PC-3 (cell line): ENCODE measurements around the gene COMMD10.

Experiments used
- EZH2 ChIP-seq: fragments of 300-600 bp; sonication (generic); IDR thresholded peaks from one replicate; pipeline ENCODE4 v1.6.1; 2017; ENCODE audit warnings: antibody characterized with exemption, mild to moderate bottlenecking, low read length; ENCODE audit not compliant: unreplicated experiment
- EZH2phosphoT487 ChIP-seq: fragments of 300-600 bp; sonication (generic); IDR thresholded peaks from 2 replicates; pipeline ENCODE4 v1.6.1; 2018; ENCODE audit warnings: mild to moderate bottlenecking, antibody characterized with exemption, low read length, borderline replicate concordance
- TF ChIP-seq, protein P1 (sequence below): fragments of 300-600 bp; sonication (generic); conservative IDR thresholded peaks from 2 replicates; pipeline ENCODE4 v1.5.1; 2017; ENCODE audit warnings: antibody characterized with exemption, low read depth, mild to moderate bottlenecking, low read length

DNA sequence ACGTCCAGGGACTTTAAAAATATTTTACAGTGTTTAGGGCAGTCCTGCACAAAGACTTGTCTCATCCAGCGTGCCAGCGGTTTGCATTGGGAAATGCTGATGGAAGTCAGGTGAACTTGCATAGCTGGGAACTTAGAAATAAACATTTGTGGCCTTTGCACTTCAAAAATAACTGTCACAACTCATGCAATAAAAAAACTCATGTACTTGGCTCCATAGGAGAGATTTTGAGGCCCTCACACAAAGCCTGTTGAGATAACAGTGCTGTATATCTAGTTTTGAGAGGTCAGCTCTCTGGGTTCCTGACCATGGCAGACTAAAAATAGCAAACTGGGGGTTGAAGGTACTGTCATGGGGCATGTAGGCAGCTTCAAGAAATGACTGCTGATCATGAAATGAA, 5.5 kb downstream of the COMMD10 start:
- TF ChIP-seq EZH2 (no peak), EZH2phosphoT487 (no peak)
- TF ChIP-seq, protein P1, sequence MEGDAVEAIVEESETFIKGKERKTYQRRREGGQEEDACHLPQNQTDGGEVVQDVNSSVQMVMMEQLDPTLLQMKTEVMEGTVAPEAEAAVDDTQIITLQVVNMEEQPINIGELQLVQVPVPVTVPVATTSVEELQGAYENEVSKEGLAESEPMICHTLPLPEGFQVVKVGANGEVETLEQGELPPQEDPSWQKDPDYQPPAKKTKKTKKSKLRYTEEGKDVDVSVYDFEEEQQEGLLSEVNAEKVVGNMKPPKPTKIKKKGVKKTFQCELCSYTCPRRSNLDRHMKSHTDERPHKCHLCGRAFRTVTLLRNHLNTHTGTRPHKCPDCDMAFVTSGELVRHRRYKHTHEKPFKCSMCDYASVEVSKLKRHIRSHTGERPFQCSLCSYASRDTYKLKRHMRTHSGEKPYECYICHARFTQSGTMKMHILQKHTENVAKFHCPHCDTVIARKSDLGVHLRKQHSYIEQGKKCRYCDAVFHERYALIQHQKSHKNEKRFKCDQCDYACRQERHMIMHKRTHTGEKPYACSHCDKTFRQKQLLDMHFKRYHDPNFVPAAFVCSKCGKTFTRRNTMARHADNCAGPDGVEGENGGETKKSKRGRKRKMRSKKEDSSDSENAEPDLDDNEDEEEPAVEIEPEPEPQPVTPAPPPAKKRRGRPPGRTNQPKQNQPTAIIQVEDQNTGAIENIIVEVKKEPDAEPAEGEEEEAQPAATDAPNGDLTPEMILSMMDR = no peak
